HT-29 (cell line): ENCODE data around the gene ANKS1B. TPM values are rescaled to one million over a fixed set of nuclear protein-coding genes. Genes with fewer than 3 reads are reported as not detected.

Experiments used
- DNase-seq: peaks from one replicate; pipeline ENCODE4 v3.0.0-alpha.2; 2015; ENCODE audit warnings: low spot score
- small RNA-seq: library from RNA; depleted of rRNA; stranded (forward); fragments of <200 nt; gene quantifications from one replicate; pipeline ENCODE3, GENCODE V24; 2014
- total RNA-seq: library from RNA; depleted of rRNA; stranded (reverse); fragments of >200 nt; shearing (Covaris generic); gene quantifications from 2 replicates; pipeline ENCODE4 v1.2.3, GENCODE V29; 2014; rRNA removed

Gene ANKS1B
- total RNA-seq, 1 experiment from 2014 or later: not detected

- DNase-seq: no peak
Observed at GRCh38 chr12:98686603-98687002, 1298.1 kb downstream of the ANKS1B start.

Small RNA genes lying within 50 kb of the gene (small RNA-seq; reads per million reads assigned to genes)
- 1.9 reads per million, percentile 62 among the genes with 10 or more reads in this experiment for gene RNA5SP366

Other genes starting within 250 kb of the ANKS1B start
- gene BLTP3B, start 157.9 kb upstream of the ANKS1B start, total RNA-seq: 13.4 and 14.4 TPM in 2 replicates
- 4.2 and 7.4 TPM in 2 replicates for gene ACTR6, start 215.9 kb upstream of the ANKS1B start, total RNA-seq